Mesothelial cell of epicardium (in vitro differentiated cells): ENCODE measurements around the gene KEL. TPM values are rescaled to one million over a fixed set of nuclear protein-coding genes. Genes with fewer than 3 reads are reported as not detected.

Experiments used
- DNase-seq, 2 experiments: peaks; one replicate each; pipeline ENCODE4 v3.0.0; 2021; ENCODE audit warnings: low spot score in 2 of 2; ENCODE audit not compliant: unreplicated experiment in 2 of 2
- H3K27ac Mint-ChIP-seq: 2 replicates; pipeline ENCODE4 v1.8.0; 2021; ENCODE audit warnings: mixed read lengths
- H3K27me3 Mint-ChIP-seq: 2 replicates; pipeline ENCODE4 v1.8.0; 2021; ENCODE audit warnings: low read depth, mixed read lengths
- H3K36me3 Mint-ChIP-seq: 2 replicates; pipeline ENCODE4 v1.8.0; 2021; ENCODE audit warnings: mixed read lengths
- H3K4me1 Mint-ChIP-seq: 2 replicates; pipeline ENCODE4 v1.8.0; 2021; ENCODE audit warnings: mixed read lengths
- H3K4me3 Mint-ChIP-seq: 2 replicates; pipeline ENCODE4 v1.8.0; 2021; ENCODE audit warnings: mild to moderate bottlenecking, moderate library complexity, mixed read lengths
- H3K9me3 Mint-ChIP-seq: 2 replicates; pipeline ENCODE4 v1.8.0; 2021; ENCODE audit warnings: mixed read lengths
- total RNA-seq: library from RNA; stranded (reverse); gene quantifications from 3 replicates; pipeline ENCODE4 v1.2.1, GENCODE V29; 2021
- TF ChIP-seq, protein P1 (sequence below): fragments of 200-600 bp; sonication (generic); IDR thresholded peaks from one replicate; pipeline ENCODE4 v1.5.0; 2021; ENCODE audit warnings: antibody characterized with exemption; ENCODE audit not compliant: unreplicated experiment

The KEL gene, protein sequence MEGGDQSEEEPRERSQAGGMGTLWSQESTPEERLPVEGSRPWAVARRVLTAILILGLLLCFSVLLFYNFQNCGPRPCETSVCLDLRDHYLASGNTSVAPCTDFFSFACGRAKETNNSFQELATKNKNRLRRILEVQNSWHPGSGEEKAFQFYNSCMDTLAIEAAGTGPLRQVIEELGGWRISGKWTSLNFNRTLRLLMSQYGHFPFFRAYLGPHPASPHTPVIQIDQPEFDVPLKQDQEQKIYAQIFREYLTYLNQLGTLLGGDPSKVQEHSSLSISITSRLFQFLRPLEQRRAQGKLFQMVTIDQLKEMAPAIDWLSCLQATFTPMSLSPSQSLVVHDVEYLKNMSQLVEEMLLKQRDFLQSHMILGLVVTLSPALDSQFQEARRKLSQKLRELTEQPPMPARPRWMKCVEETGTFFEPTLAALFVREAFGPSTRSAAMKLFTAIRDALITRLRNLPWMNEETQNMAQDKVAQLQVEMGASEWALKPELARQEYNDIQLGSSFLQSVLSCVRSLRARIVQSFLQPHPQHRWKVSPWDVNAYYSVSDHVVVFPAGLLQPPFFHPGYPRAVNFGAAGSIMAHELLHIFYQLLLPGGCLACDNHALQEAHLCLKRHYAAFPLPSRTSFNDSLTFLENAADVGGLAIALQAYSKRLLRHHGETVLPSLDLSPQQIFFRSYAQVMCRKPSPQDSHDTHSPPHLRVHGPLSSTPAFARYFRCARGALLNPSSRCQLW
- 1.9 to 4.2 TPM (median 2.3 TPM) in 3 replicates for total RNA-seq

DNA sequence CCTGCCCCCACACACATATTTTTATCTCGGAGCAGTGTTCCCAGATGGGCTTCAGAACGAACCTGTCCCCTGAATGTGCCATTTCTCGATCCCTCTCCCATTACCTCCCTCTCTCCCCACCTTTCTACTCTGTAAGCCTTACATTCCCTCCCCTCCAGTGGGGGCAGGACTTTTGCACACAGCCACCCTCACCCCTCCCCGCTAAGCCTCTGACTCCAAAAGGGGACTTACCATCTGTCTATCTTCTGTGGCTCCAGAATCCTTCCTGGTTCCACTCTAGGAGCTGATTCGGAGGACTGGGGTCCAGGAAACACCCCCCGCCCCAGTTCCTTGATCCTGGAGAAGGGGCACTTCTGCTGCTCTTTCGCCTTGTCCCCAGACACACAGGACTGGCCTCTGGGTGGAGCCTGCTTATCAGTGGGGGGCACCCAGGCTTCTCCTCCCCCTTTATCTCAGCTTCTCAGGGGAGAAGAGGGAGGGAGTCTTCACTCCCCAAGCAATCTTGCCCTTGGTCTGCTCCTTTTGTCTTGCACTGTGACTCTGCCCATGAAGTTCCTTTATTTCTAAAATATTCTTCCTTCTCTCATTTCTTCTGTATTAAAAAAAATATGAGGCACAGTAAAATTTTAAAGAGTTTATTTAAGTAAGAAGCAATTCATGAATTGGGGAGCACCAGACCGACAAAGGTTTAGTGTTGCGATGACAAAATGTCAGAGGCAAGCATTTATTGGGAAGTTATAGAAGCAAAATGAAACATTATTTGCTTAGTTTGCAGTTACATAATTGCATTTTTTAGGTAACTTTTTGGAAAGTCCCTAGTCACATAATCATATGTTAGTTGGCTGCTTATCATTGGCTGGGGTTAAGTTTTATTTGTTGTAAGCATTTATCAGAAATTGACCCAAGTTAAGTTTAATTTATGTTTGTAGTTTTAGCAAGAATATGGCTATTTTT is at the start of gene KEL:
Gene KEL (minus strand): TSS at position 391 of the 954 bp plus-strand sequence. CDS start 157 bp downstream, at position 234.
- no peak for DNase-seq
- no peak within 1 kb of the TSS for H3K4me3 Mint-ChIP-seq
- TF ChIP-seq, protein P1, sequence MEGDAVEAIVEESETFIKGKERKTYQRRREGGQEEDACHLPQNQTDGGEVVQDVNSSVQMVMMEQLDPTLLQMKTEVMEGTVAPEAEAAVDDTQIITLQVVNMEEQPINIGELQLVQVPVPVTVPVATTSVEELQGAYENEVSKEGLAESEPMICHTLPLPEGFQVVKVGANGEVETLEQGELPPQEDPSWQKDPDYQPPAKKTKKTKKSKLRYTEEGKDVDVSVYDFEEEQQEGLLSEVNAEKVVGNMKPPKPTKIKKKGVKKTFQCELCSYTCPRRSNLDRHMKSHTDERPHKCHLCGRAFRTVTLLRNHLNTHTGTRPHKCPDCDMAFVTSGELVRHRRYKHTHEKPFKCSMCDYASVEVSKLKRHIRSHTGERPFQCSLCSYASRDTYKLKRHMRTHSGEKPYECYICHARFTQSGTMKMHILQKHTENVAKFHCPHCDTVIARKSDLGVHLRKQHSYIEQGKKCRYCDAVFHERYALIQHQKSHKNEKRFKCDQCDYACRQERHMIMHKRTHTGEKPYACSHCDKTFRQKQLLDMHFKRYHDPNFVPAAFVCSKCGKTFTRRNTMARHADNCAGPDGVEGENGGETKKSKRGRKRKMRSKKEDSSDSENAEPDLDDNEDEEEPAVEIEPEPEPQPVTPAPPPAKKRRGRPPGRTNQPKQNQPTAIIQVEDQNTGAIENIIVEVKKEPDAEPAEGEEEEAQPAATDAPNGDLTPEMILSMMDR = no peak
- H3K4me1 Mint-ChIP-seq = peaks cover 14% of the 10 kb centered on the region
- H3K36me3 Mint-ChIP-seq = no peaks in the 10 kb centered on the region
- H3K9me3 Mint-ChIP-seq = no peaks in the 10 kb centered on the region
- H3K27me3 Mint-ChIP-seq = peaks cover 4% of the 10 kb centered on the region
- H3K27ac Mint-ChIP-seq = no peak within 1 kb of the TSS

DNA sequence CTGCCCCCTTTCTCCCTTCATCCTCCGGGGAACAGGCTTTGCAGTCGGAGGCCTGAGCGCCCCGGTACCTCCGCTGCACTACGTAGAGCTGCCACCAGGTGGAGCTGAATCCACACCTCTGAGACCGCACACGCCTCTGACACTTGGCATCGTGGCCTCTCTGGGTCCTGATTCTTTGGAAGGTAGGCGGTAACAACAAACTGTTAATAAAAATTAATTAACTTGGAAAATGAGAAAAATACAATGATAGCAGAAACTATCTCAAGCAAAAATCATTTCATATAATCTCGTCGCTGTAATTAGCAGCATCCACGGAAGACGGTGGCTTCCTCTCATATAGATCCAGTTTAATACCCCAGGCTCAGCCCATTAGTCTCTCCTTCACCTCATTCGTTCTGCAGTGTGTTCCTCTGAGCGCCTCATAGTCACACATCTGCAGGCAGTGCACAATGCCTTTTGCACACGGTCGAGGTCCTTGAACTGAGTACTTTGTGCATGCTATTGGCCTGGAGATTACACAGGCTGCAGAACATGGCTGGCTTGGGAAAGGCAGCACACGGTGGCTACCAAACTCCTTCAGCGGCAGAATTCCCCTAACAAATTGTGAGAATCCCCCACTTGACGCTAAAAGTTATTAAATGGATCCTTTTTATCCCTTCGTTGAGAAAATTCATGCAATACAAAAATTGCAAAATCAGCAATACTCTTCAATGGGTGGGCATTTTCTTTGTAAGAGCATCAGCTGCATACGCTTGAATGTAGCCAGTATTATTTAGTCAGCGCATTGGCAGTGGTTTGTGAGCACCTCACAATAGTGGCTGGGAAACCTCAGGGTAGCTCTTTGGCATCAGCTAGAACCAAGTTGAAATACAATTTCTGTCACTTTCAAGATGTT is 46.1 kb upstream of the KEL start:
- Mint-ChIP-seq H3K27me3 (peaks cover 18% of the 10 kb centered on the region), H3K36me3 (peaks cover 1% of the 10 kb centered on the region), H3K4me3 (no peak overlapping the region), H3K27ac (no peak overlapping the region), H3K4me1 (peaks cover 6% of the 10 kb centered on the region), H3K9me3 (peaks cover 2% of the 10 kb centered on the region)
- DNase-seq = peak; percentile 57 to 88
- TF ChIP-seq, protein P1 = peak; percentile 99

DNA sequence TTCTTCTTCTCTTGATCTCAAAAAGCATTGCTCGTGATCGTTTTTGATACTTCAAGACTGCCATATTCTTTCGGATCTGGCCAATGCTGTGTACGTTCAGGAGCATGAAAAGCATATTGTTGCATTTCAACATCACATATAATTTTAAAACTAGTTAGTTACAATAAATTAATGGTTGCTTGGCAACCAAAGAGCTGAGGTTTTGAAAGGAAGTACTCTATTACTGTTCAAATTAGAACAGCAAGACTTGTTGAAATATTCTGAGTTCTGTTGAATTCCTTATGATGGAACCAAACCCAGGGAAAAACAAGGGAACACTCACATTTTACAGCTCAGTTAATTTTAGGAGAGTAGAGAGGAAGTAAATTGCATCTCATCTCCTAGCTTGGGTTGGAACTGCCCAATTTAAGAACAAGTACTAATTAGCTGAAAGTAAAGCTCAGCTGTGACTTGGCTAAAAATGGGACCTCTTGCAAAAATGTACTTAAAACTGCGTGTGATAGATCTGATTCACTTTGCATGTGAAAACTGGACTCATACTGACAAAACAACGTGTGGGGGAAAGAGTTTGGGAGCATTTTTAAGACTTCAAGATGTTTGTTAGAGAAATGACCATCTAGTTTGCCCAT is 43.6 kb upstream of the KEL start:
- Mint-ChIP-seq H3K27ac (no peak overlapping the region), H3K27me3 (peaks cover 18% of the 10 kb centered on the region), H3K9me3 (peaks cover 8% of the 10 kb centered on the region), H3K36me3 (peaks cover 2% of the 10 kb centered on the region), H3K4me3 (no peak overlapping the region), H3K4me1 (peaks cover 5% of the 10 kb centered on the region)
- no peak for DNase-seq
- TF ChIP-seq, protein P1 = no peak

GRCh38 chr7:143003393-143004051 is 41.4 kb upstream of the KEL start:
- H3K36me3 Mint-ChIP-seq = peaks cover 2% of the 10 kb centered on the region
- H3K27me3 Mint-ChIP-seq = peaks cover 18% of the 10 kb centered on the region
- peak overlapping the region; percentile 53 for H3K4me3 Mint-ChIP-seq
- TF ChIP-seq, protein P1 = peak; percentile 90
- DNase-seq = no peak
- H3K9me3 Mint-ChIP-seq = peaks cover 8% of the 10 kb centered on the region
- H3K27ac Mint-ChIP-seq = no peak overlapping the region
- peaks cover 5% of the 10 kb centered on the region for H3K4me1 Mint-ChIP-seq
